ENCODE data around the gene GDPD3. TPM values are rescaled to one million over a fixed set of nuclear protein-coding genes. Genes with fewer than 3 reads are reported as not detected.

Gene GDPD3
- total and polyA plus RNA-seq, 2 of the 13 experiments (the other 11 are each of a cell fraction or from before 2014, with no cell fraction given) = 18.7 to 20.6 TPM

DNA sequence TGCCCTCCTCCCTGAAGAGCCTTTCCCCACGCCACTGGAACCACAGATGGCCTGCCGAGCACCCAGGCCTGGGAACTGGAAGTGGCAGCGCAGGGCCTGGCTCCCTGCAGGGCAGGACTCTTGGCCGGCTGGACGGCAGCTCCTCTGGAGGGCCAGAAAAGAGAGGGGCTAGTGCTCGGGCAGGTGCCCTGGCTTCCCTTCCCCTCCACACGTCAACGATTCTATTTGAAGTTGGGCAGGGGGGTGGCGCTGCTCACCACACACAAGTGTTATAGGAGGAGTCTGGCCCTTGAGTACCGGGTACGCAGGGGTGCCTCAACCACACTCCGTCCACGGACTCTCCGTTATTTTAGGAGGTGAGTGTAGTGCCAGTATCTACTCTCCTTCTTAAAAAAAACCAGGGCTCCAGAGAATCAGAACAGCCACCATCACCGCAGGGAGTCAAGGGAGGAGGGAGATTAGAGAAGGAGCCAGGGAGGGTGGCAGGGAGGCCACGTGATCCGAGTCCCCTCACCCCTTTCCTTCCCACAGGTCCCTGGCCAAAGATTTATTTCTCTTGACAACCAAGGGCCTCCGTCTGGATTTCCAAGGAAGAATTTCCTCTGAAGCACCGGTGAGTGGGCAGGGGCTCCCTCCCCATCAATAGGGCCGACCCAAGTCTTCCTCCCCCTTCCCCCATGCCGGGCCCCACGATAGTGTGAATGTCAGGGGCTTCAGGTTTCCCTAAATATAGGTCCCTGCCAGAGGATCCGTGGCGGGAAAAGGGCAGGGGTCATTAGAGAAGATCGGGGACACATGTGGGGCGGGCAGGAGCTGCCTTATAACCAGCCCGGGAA is 49.2 kb downstream of the GDPD3 start (continued):
- TF ChIP-seq, protein P1, sequence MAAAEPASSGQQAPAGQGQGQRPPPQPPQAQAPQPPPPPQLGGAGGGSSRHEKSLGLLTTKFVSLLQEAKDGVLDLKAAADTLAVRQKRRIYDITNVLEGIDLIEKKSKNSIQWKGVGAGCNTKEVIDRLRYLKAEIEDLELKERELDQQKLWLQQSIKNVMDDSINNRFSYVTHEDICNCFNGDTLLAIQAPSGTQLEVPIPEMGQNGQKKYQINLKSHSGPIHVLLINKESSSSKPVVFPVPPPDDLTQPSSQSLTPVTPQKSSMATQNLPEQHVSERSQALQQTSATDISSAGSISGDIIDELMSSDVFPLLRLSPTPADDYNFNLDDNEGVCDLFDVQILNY (CRISPR knock-in tag; conservative IDR thresholded peaks at IDR 0.05) = no peak
- TF ChIP-seq SOX6 (IDR thresholded peaks at IDR 0.05) = no peak
- peak; percentile 66 for TF ChIP-seq SOX6 (CRISPR knock-in tag; IDR thresholded peaks at IDR 0.05)
- TF ChIP-seq SP4 (CRISPR knock-in tag; IDR thresholded peaks at IDR 0.05) = peak; percentile 73; the same call in 1 of the 2 replicates
- TF ChIP-seq, protein P2, sequence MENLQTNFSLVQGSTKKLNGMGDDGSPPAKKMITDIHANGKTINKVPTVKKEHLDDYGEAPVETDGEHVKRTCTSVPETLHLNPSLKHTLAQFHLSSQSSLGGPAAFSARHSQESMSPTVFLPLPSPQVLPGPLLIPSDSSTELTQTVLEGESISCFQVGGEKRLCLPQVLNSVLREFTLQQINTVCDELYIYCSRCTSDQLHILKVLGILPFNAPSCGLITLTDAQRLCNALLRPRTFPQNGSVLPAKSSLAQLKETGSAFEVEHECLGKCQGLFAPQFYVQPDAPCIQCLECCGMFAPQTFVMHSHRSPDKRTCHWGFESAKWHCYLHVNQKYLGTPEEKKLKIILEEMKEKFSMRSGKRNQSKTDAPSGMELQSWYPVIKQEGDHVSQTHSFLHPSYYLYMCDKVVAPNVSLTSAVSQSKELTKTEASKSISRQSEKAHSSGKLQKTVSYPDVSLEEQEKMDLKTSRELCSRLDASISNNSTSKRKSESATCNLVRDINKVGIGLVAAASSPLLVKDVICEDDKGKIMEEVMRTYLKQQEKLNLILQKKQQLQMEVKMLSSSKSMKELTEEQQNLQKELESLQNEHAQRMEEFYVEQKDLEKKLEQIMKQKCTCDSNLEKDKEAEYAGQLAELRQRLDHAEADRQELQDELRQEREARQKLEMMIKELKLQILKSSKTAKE (CRISPR knock-in tag; IDR thresholded peaks at IDR 0.05; ENCODE audit: borderline replicate concordance) = no peak
- TF ChIP-seq NFE2L1 (CRISPR knock-in tag; IDR thresholded peaks at IDR 0.05; ENCODE audit: borderline replicate concordance) = no peak
- no peak for TF ChIP-seq PHB2 (IDR thresholded peaks at IDR 0.05; ENCODE audit: partially characterized antibody)
- TF ChIP-seq ZNF546 (CRISPR knock-in tag; conservative IDR thresholded peaks at IDR 0.05) = no peak
- TF ChIP-seq ZFP90 (CRISPR knock-in tag; IDR thresholded peaks at IDR 0.05; ENCODE audit: borderline replicate concordance) = no peak
- TF ChIP-seq TBL1XR1 (IDR thresholded peaks at IDR 0.05; ENCODE audit: borderline replicate concordance, low read length, partially characterized antibody) = no peak
- TF ChIP-seq MYNN (CRISPR knock-in tag; IDR thresholded peaks at IDR 0.05; ENCODE audit: low read depth) = 0 out of 2 replicates have a peak, but pooled peaks have one; percentile 73
- TF ChIP-seq, protein P3, sequence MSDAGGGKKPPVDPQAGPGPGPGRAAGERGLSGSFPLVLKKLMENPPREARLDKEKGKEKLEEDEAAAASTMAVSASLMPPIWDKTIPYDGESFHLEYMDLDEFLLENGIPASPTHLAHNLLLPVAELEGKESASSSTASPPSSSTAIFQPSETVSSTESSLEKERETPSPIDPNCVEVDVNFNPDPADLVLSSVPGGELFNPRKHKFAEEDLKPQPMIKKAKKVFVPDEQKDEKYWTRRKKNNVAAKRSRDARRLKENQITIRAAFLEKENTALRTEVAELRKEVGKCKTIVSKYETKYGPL (CRISPR knock-in tag; IDR thresholded peaks at IDR 0.05) = no peak
- TF ChIP-seq KDM5B (CRISPR knock-in tag; IDR thresholded peaks at IDR 0.05; ENCODE audit: borderline replicate concordance) = no peak; the same call in 1 of the 2 replicates
- TF ChIP-seq, protein P4, sequence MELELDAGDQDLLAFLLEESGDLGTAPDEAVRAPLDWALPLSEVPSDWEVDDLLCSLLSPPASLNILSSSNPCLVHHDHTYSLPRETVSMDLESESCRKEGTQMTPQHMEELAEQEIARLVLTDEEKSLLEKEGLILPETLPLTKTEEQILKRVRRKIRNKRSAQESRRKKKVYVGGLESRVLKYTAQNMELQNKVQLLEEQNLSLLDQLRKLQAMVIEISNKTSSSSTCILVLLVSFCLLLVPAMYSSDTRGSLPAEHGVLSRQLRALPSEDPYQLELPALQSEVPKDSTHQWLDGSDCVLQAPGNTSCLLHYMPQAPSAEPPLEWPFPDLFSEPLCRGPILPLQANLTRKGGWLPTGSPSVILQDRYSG (CRISPR knock-in tag; IDR thresholded peaks at IDR 0.05) = no peak
- TF ChIP-seq MED8 (CRISPR knock-in tag; IDR thresholded peaks at IDR 0.05; ENCODE audit: insufficient replicate concordance) = peak; percentile 31
- TF ChIP-seq ZNF124 (CRISPR knock-in tag; IDR thresholded peaks at IDR 0.05) = peak; percentile 89
- TF ChIP-seq ZMYM4 (CRISPR knock-in tag; IDR thresholded peaks at IDR 0.05) = no peak; the same call in 1 of the 2 replicates
- TF ChIP-seq, protein P5, sequence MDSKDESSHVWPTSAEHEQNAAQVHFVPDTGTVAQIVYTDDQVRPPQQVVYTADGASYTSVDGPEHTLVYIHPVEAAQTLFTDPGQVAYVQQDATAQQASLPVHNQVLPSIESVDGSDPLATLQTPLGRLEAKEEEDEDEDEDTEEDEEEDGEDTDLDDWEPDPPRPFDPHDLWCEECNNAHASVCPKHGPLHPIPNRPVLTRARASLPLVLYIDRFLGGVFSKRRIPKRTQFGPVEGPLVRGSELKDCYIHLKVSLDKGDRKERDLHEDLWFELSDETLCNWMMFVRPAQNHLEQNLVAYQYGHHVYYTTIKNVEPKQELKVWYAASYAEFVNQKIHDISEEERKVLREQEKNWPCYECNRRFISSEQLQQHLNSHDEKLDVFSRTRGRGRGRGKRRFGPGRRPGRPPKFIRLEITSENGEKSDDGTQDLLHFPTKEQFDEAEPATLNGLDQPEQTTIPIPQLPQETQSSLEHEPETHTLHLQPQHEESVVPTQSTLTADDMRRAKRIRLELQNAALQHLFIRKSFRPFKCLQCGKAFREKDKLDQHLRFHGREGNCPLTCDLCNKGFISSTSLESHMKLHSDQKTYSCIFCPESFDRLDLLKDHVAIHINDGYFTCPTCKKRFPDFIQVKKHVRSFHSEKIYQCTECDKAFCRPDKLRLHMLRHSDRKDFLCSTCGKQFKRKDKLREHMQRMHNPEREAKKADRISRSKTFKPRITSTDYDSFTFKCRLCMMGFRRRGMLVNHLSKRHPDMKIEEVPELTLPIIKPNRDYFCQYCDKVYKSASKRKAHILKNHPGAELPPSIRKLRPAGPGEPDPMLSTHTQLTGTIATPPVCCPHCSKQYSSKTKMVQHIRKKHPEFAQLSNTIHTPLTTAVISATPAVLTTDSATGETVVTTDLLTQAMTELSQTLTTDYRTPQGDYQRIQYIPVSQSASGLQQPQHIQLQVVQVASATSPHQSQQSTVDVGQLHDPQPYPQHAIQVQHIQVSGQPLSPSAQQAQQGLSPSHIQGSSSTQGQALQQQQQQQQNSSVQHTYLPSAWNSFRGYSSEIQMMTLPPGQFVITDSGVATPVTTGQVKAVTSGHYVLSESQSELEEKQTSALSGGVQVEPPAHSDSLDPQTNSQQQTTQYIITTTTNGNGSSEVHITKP (CRISPR knock-in tag; IDR thresholded peaks at IDR 0.05; ENCODE audit: low read depth) = peak; percentile 60
- peak; percentile 77 for TF ChIP-seq ARNTL (CRISPR knock-in tag; IDR thresholded peaks at IDR 0.05)
- no peak for TF ChIP-seq ZFP36 (IDR thresholded peaks at IDR 0.05; ENCODE audit: borderline replicate concordance, low read depth, low read length, partially characterized antibody)

Data from HepG2 (cell line).